Anterior cingulate cortex (tissue), 58 donors: ENCODE measurements around the gene KCTD13.
"Not testable (repeated sequence)": the region's sequence is repeated elsewhere in the genome, so short reads cannot be mapped to it uniquely, and the experiment has no call there.

Source experiments
- DNase-seq, 58 donors: peaks; one replicate each; lab custom pipeline; 2025; lab: John Stamatoyannopoulos, UW

KCTD13 gene

GRCh38 chr16:29925781-29926710 is at the start of gene KCTD13:
Gene KCTD13 (minus strand): TSS chr16:29926226. CDS start chr16:29926033, 193 bp downstream.
- peak in 57 of 58 donors; percentile 48 to 95 (median 84) for DNase-seq

- DNase-seq, result no peak
Measured at GRCh38 chr16:29975134-29975538, 49.1 kb upstream of the KCTD13 start.

- DNase-seq, result peak in 3 of 58 donors; percentile 3 to 31 (median 17)
Measured at GRCh38 chr16:29974291-29975133, 48.5 kb upstream of the KCTD13 start.

GRCh38 chr16:29973384-29974246 is 47.6 kb upstream of the KCTD13 start, which contains the start of gene TAOK2:
Gene TAOK2 (plus strand): TSS chr16:29973868. CDS start chr16:29977773, 3,905 bp downstream.
- DNase-seq, result peak; percentile 73 to 100 (median 99)

- DNase-seq, result no peak
Measured at GRCh38 chr16:29972992-29973383, 47.0 kb upstream of the KCTD13 start.

- DNase-seq, result no peak
Measured at GRCh38 chr16:29972500-29972899, 46.5 kb upstream of the KCTD13 start.

GRCh38 chr16:29971304-29971703 is 45.3 kb upstream of the KCTD13 start:
- no peak for DNase-seq

- DNase-seq, result no peak
Measured at GRCh38 chr16:29968205-29968604, 42.2 kb upstream of the KCTD13 start.

GRCh38 chr16:29963021-29963743 is 37.2 kb upstream of the KCTD13 start:
- DNase-seq, result no peak

- peak in 10 of 58 donors; percentile 5 to 55 (median 32) for DNase-seq
Measured at GRCh38 chr16:29962344-29962994, 36.4 kb upstream of the KCTD13 start.

- peak; percentile 44 to 95 (median 88) for DNase-seq
Measured at GRCh38 chr16:29961479-29962343, 35.7 kb upstream of the KCTD13 start, which contains the start of gene TMEM219. Gene TMEM219 (plus strand): TSS chr16:29962079. CDS start chr16:29963144, 1,065 bp downstream.

- DNase-seq, result no peak
Measured at GRCh38 chr16:29961127-29961478, 35.1 kb upstream of the KCTD13 start.

GRCh38 chr16:29959821-29960220 is 33.8 kb upstream of the KCTD13 start:
- DNase-seq, result not testable (repeated sequence)

GRCh38 chr16:29959293-29959692 is 33.3 kb upstream of the KCTD13 start:
- DNase-seq, result no peak

GRCh38 chr16:29958756-29959155 is 32.7 kb upstream of the KCTD13 start:
- DNase-seq, result no peak

- DNase-seq, result no peak
Measured at GRCh38 chr16:29951625-29952365, 25.8 kb upstream of the KCTD13 start.
